OCI-LY7 (cell line): ENCODE results near the gene HLA-E. TPM values are rescaled to one million over a fixed set of nuclear protein-coding genes. Genes with fewer than 3 reads are reported as not detected.
"Not testable (repeated sequence)": the region's sequence is repeated elsewhere in the genome, so short reads cannot be mapped to it uniquely, and the experiment has no call there.

Source experiments
- BruUV-seq: library from RNA; stranded (reverse); fragments of 400-500 nt; replicated peaks from 2 replicates; lab custom pipeline; 2021; lab: Mats Ljungman, UMichigan
- CTCF ChIA-PET: fragments of 300-600 bp; sonication (Branson Sonifier 250); formaldehyde crosslinking; loops from one replicate; lab custom pipeline; 2022; ENCODE audit warnings: antibody characterized with exemption; ENCODE audit not compliant: unreplicated experiment; lab: Charles Lee
- POLR2A ChIA-PET: fragments of 300-600 bp; sonication (Branson Sonifier 250); formaldehyde crosslinking; loops from one replicate; lab custom pipeline; 2022; ENCODE audit warnings: antibody characterized with exemption; lab: Charles Lee
- DNase-seq: peaks from one replicate; pipeline ENCODE4 v3.0.0-alpha.2; 2015; ENCODE audit warnings: low spot score
- H2AFZ ChIP-seq: fragments of 200-600 bp; sonication (generic), shearing (Covaris generic); 2 replicates; pipeline ENCODE4 v1.6.1; 2014; ENCODE audit warnings: mild to moderate bottlenecking, antibody characterized with exemption, low read length, moderate library complexity
- H3K27ac ChIP-seq: fragments of 200-600 bp; sonication (generic); 2 replicates; pipeline ENCODE4 v1.5.1; 2014; ENCODE audit warnings: mixed run types, low read depth, mild to moderate bottlenecking, moderate library complexity, low read length, inconsistent platforms; ENCODE audit not compliant: poor library complexity, severe bottlenecking
- H3K36me3 ChIP-seq: fragments of 200-600 bp; sonication (generic); 2 replicates; pipeline ENCODE4 v1.6.1; 2014; ENCODE audit warnings: mild to moderate bottlenecking, antibody characterized with exemption, low read length, moderate library complexity, mixed read lengths; ENCODE audit not compliant: insufficient read depth
- H3K4me1 ChIP-seq: fragments of 200-600 bp; sonication (generic); 2 replicates; pipeline ENCODE4 v1.5.1; 2014; ENCODE audit warnings: mild to moderate bottlenecking, low read length; ENCODE audit not compliant: insufficient read depth, poor library complexity, severe bottlenecking
- H3K4me2 ChIP-seq: fragments of 200-600 bp; sonication (generic); 2 replicates; pipeline ENCODE4 v1.6.1; 2014; ENCODE audit warnings: mild to moderate bottlenecking, low read length
- H3K4me3 ChIP-seq: fragments of 200-600 bp; sonication (generic); 2 replicates; pipeline ENCODE4 v1.5.1; 2014; ENCODE audit warnings: mild to moderate bottlenecking, low read depth, low read length; ENCODE audit not compliant: poor library complexity, severe bottlenecking
- H3K79me2 ChIP-seq: fragments of 200-600 bp; sonication (generic); 2 replicates; pipeline ENCODE4 v1.6.1; 2016; ENCODE audit warnings: low read depth, mild to moderate bottlenecking, low read length, moderate library complexity, mixed read lengths; ENCODE audit not compliant: insufficient read depth
- H3K9me2 ChIP-seq: fragments of 200-600 bp; sonication (generic); 2 replicates; pipeline ENCODE4 v1.6.1; 2016; ENCODE audit warnings: mild to moderate bottlenecking, low read length, mixed read lengths; ENCODE audit not compliant: insufficient read depth
- H3K9me3 ChIP-seq: fragments of 200-600 bp; sonication (generic); 2 replicates; pipeline ENCODE4 v1.6.1; 2014; ENCODE audit warnings: mild to moderate bottlenecking, mixed run types, low read length, mixed read lengths
- H4K20me1 ChIP-seq: fragments of 200-600 bp; sonication (generic); 2 replicates; pipeline ENCODE4 v1.6.1; 2014; ENCODE audit warnings: mild to moderate bottlenecking, antibody characterized with exemption, low read length, moderate library complexity, mixed read lengths; ENCODE audit not compliant: insufficient read depth
- EZH2phosphoT487 ChIP-seq: fragments of 200-600 bp; sonication (generic); IDR thresholded peaks from 2 replicates; pipeline ENCODE4 v1.6.1; 2018; ENCODE audit warnings: low read depth, borderline replicate concordance, mild to moderate bottlenecking, mixed run types, antibody characterized with exemption, low read length, moderate library complexity, mixed read lengths
- intact Hi-C: fragments of 100-400 bp; cut with micrococcal nuclease; formaldehyde crosslinking; loops from one replicate; pipeline ENCODE4 v1.10.0; 2022; ENCODE audit not compliant: unreplicated experiment
- total RNA-seq, 2 experiments: library from RNA; depleted of rRNA in 1 of 2; stranded (reverse); fragments of >200 nt in 1 of 2; shearing (Covaris generic) in 1 of 2; gene quantifications; 2 replicates each; pipeline ENCODE4 v1.2.3, GENCODE V29; 2014 to 2022
- TF ChIP-seq, protein P1 (sequence below): fragments of 200-600 bp; sonication (generic); conservative IDR thresholded peaks from 2 replicates; pipeline ENCODE4 v1.5.1; 2014; ENCODE audit warnings: mild to moderate bottlenecking, antibody characterized with exemption, low read length, moderate library complexity, mixed read lengths

HLA-E gene
- total RNA-seq, 2 experiments from 2014 or later = 123 to 131 TPM

DNA sequence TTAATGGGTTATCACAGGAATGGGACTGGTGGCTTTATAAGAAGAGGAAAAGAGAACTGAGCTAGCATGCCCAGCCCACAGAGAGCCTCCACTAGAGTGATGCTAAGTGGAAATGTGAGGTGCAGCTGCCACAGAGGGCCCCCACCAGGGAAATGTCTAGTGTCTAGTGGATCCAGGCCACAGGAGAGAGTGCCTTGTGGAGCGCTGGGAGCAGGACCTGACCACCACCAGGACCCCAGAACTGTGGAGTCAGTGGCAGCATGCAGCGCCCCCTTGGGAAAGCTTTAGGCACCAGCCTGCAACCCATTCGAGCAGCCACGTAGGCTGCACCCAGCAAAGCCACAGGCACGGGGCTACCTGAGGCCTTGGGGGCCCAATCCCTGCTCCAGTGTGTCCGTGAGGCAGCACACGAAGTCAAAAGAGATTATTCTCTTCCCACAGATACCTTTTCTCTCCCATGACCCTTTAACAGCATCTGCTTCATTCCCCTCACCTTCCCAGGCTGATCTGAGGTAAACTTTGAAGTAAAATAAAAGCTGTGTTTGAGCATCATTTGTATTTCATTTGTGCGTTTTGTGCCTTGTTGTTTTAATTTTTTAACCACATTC lies 4.4 kb downstream of the HLA-E start:
- no peak for TF ChIP-seq EZH2phosphoT487
- TF ChIP-seq, protein P1, sequence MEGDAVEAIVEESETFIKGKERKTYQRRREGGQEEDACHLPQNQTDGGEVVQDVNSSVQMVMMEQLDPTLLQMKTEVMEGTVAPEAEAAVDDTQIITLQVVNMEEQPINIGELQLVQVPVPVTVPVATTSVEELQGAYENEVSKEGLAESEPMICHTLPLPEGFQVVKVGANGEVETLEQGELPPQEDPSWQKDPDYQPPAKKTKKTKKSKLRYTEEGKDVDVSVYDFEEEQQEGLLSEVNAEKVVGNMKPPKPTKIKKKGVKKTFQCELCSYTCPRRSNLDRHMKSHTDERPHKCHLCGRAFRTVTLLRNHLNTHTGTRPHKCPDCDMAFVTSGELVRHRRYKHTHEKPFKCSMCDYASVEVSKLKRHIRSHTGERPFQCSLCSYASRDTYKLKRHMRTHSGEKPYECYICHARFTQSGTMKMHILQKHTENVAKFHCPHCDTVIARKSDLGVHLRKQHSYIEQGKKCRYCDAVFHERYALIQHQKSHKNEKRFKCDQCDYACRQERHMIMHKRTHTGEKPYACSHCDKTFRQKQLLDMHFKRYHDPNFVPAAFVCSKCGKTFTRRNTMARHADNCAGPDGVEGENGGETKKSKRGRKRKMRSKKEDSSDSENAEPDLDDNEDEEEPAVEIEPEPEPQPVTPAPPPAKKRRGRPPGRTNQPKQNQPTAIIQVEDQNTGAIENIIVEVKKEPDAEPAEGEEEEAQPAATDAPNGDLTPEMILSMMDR = peak; percentile 62
- H3K36me3 ChIP-seq = peaks cover 29% of the 10 kb centered on the region
- H2AFZ ChIP-seq = no peak overlapping the region
- ChIA-PET POLR2A (interaction anchor here (0.5 to 1.1 kb wide), 2 partner anchors 9 to 43 kb away, joined by 4 read pairs; no protein-coding TSS in a partner anchor), CTCF (no interaction called here)
- DNase-seq = no peak
- H3K79me2 ChIP-seq = peaks cover 14% of the 10 kb centered on the region
- BruUV-seq = no TSS peak
- H3K4me3 ChIP-seq = no peak overlapping the region
- H3K4me2 ChIP-seq = no peak overlapping the region
- no peaks in the 10 kb centered on the region for H3K9me3 ChIP-seq
- no peak overlapping the region for H3K27ac ChIP-seq
- intact Hi-C loops = no loop called here
- H3K4me1 ChIP-seq = peaks cover 16% of the 10 kb centered on the region
- no peaks in the 10 kb centered on the region for H3K9me2 ChIP-seq
- peaks cover 8% of the 10 kb centered on the region; the same call in 1 of the 2 replicates for H4K20me1 ChIP-seq

DNA sequence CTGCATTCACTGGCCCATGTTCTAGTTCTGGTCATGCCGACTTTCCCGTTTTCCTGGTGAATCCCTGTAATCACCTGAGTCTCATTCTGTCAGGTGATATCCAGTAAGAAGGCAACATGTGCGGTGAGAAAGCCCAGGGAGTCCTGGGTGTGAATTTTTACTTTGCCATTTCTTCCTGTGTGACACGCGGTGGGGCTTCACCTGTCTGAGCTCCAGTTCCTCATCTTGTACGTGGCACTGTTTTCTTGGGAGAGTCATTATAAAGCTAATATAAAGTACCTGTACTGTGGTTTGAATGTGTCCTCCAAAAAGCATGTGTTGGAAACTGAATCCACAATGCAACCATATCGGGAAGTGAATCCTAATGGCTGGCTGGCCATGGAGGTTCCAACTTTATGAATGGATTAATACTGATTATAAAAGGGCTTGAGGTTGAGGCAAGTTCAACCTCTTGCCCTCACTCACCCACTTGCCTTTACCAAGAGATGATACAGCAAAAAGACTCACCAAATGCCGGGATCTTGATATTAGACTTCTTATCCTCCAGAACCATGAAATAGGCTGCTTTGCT lies 5.1 kb downstream of the HLA-E start:
- CTCF ChIA-PET = no interaction called here
- H3K4me2 ChIP-seq = no peak overlapping the region
- no TSS peak for BruUV-seq
- POLR2A ChIA-PET = interaction anchor here (0.5 to 1.1 kb wide), 2 partner anchors 8 to 42 kb away, joined by 4 read pairs; no protein-coding TSS in a partner anchor
- no peaks in the 10 kb centered on the region for H3K9me2 ChIP-seq
- DNase-seq = no peak
- peaks cover 12% of the 10 kb centered on the region for H3K4me1 ChIP-seq
- H3K36me3 ChIP-seq = peaks cover 29% of the 10 kb centered on the region
- H3K79me2 ChIP-seq = peaks cover 14% of the 10 kb centered on the region
- H4K20me1 ChIP-seq = peaks cover 8% of the 10 kb centered on the region; the same call in 1 of the 2 replicates
- no peaks in the 10 kb centered on the region for H3K9me3 ChIP-seq
- no peak overlapping the region for H3K4me3 ChIP-seq
- H3K27ac ChIP-seq = no peak overlapping the region
- H2AFZ ChIP-seq = no peak overlapping the region
- intact Hi-C loops = no loop called here
- TF ChIP-seq, protein P1 = no peak
- TF ChIP-seq EZH2phosphoT487 = no peak

DNA sequence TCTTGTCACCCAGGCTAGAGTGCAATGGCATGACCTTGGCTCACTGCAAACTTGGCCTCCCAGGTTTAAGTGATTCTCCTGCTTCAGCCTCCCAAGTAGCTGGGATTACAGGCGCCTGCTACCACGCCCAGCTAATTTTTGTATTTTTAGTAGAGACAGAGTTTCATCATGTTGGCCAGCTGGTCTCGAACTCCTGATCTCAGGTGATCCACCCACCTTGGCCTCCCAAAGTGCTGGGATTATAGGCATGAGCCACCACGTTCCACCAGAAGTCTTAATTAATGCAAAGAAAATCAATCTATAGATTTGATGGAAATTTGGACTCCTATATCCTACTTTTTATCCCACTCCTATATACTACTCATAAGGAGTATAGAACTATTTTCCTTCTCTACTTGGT lies 5.8 kb downstream of the HLA-E start:
- H3K4me3 ChIP-seq, H2AFZ ChIP-seq, H3K9me2 ChIP-seq, H3K27ac ChIP-seq, H3K79me2 ChIP-seq, H4K20me1 ChIP-seq, BruUV-seq, H3K4me2 ChIP-seq, DNase-seq, H3K9me3 ChIP-seq, CTCF ChIA-PET, intact Hi-C loops: not testable (repeated sequence)
- peaks cover 12% of the 10 kb centered on the region for H3K4me1 ChIP-seq
- POLR2A ChIA-PET = interaction anchor here (0.7 kb wide), 1 partner anchor 9 kb away, joined by 3 read pairs; no protein-coding TSS in a partner anchor
- peaks cover 29% of the 10 kb centered on the region for H3K36me3 ChIP-seq
